Left lobe of liver (tissue), 2 donors: ENCODE data around the gene PAIP2. TPM values are rescaled to one million over a fixed set of nuclear protein-coding genes. Genes with fewer than 3 reads are reported as not detected.
A peak's percentile ranks its signal among the peaks of the same experiment; 100 is the strongest.
"Not testable (repeated sequence)": the region's sequence is repeated elsewhere in the genome, so short reads cannot be mapped to it uniquely, and the experiment has no call there.

Experiments
- ATAC-seq: fragments of 200-7000 bp; cut with Tn5 transposase; one replicate; pipeline ENCODE4 v1.9.1; 2020; ENCODE audit warnings: mild to moderate bottlenecking, moderate library complexity
- DNase-seq: peaks from one replicate; pipeline ENCODE4 v3.0.0-alpha.2; 2020; ENCODE audit warnings: low spot score
- total RNA-seq: library from RNA; stranded (reverse); gene quantifications from one replicate; pipeline ENCODE4 v1.2.1, GENCODE V29; 2021
- donor health status: DM: no; HTN: no; CAD: no; lungs with moderate emphysema.
- donor health status: DM: no; HTN: yes; CAD: no.

The PAIP2 gene, protein sequence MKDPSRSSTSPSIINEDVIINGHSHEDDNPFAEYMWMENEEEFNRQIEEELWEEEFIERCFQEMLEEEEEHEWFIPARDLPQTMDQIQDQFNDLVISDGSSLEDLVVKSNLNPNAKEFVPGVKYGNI
- 31.6 TPM for total RNA-seq

DNA sequence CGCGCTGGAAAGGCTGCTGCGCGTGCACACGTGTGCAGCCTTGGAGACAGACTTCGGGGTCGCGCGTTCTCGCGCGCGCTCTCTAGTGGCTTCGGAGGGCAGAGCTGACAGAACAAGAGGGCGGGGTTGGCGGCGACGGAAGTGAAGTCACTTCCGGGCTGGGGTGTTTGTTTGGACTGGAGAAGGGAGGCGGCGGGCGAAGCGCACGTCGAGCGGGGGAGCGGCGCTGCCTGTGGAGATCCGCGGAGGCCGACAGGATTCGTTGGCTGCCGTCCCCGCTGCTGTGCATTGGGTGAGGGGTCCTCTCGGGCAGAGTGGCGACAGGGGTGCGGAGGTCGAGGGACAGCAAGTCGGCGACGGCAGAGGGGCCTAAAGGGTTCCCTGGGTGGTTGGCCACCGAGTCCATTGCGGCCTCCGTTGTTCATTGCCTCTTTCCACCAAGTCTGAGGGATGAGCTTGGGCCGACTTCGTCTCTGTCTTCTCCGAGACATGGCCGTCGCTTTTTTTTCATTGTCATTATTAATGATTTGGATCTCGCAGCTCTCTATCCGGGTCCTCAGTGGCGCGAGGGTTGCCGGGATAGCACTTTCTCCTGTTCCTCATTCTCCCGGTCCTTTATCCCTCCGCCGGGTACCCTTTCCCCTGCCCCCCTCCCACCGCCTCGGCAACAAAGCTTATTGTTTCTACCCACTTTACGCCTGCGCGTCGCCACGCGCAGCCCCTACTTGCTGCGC, at the start of gene PAIP2:
TSS of gene PAIP2 (plus strand) at position 166 of the 734 bp plus-strand sequence. CDS start 21,931 bp downstream, outside the sequence.
- peak; percentile 97 for DNase-seq
- peak; percentile 98 for ATAC-seq

DNA sequence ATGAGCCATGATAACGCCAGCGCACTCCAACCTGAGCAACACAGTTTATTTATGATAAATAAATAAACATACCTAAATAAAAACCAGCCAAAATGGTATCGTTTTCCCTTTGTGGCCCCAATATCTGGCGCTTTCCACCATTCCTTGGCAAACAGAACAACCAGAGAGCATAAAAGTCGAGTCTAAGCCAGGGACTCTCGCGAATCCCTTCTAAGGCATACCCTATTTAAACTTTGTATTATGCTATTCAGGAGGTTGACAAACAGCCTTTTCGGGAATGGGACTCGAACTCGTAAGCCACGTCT, 48.5 kb upstream of the PAIP2 start:
- ATAC-seq, result no peak
- DNase-seq, result no peak

DNA sequence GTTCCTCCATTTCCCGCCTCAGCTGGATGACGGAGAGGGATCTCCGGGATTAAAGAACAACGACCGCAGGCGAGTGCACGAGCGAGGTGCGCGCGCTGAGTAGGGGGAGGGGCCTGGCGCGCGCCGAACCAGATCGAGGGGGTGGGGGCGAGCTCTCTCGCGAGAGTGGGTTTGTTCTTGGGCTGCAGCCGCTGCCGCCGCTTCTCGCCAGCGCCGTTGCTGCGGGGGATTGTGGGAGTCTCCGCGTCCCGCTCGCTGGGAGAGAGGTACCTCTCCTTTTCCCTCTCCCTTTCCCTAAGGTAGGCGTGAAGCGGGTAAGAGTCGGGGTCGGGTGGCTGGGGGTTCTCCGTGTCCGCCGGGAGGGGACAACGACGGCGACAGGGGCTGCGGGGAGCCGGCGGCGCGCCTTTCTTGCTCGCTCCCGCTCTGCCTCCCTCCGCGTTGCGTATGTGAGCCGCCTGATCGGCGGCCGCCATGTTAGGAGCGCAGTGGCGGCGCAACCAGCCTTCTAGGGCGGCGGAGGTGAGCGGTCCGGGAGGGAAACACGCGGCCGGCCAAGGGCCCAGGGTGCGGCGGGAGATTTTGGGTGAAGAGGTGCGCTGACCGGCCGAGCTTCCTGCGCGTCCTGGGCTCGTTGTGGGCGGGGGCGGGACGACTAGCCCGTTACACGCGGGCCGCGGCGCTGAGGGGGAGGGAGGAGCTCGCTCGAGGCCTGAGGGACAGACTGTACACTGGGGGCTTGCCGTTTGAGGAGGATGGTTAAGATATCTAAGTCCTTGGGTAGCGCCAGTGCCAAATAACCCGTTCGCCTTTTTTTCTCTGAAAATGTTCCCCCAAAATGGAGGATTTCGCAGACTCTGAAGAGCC, 47.9 kb upstream of the PAIP2 start, which contains the start of gene MATR3:
TSS of gene MATR3 (plus strand) at position 234 of the 867 bp plus-strand sequence. CDS start 13,676 bp downstream, outside the sequence.
- peak; percentile 95 for DNase-seq
- peak; percentile 93 for ATAC-seq

DNA sequence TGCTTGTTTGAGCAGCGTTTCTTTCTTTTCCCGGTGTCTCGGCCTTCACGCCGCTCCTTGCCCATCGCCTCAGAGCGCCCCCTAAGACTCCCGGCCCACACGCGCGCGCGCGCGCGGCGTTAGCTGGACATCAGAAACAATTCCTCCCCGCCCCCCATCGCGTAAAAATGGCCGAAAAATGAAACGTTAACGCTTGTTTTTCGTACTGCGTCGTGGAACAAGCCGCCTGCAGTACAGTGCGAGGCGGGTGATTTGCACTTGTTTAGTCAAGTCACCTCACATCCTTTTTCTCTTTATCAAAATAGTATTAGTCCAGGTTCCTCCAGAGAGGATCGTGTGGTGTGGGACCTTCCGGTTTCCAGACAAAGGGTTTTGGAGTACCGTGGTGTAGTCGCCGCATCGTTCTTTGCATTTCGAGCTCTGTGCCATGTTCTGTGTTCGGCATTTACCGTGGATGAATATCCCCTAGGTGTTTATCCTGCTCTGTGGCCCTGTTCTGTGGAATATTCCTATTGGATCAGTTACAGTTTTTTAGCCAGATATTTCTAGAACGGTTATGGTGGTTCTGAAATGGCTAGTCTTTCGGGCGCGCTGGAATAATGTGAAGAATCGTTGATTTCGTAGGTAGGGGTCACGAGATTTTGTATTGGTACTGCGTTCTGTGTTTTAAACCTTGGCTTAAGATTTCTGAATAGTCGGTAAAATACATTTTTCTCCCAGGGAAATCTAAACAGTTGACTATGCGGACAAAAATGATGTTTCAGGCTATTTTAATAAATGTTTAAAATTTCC, 47.1 kb upstream of the PAIP2 start:
- ATAC-seq (peak; percentile 61), DNase-seq (peak; percentile 74)

DNA sequence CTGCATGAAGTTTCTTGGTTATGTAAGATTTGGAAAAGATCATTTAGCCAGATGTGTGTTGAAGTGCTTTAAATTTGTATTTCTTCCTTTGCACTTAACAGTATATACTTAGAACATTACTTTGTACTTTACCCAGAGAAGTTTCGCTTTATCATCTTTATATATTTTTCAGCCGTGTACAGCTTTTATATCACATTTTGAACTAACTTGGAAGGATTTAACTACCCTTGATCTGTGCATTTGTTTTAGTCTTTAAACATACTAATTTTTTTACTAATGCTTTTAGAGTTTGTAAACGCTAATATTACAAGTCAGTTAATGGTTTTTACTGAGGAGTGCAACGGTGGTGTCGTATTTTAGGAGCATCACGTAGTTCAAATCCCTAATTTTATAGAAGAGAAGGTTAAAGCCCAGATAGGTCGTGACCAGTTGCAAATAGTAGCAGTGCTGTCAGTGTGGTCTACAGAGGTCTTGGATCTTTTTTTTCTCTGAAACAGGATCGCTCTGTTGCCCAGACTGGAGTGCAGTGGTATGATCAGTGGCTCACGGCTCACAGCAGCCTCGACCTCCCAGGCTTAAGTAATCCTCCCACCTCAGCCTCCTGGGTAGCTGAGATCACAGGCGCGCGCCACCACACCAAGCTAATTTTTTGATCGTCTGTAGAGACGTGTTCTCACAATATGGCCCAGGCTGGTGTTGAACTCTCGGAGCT, 46.2 kb upstream of the PAIP2 start:
- ATAC-seq, result no peak
- no peak for DNase-seq

DNA sequence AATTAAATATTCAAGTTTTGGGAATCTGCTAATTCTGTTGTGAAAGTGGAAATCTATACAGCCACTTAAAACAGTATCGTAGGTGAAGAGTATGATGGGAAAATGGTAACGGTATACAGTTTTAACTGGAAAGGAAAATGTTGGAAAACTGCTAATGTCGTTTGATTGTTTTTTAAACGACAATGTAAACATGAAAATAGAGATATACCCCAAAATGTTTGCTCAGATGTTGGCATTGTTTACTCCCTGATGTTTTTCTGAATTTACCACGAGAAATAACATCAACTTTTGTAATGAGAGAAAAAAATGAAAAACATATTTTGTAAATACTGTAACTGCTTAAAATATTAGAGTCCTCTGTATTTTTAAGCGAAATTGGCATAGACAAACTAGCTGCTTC, 45.5 kb upstream of the PAIP2 start:
- DNase-seq (no peak), ATAC-seq (no peak)

DNA sequence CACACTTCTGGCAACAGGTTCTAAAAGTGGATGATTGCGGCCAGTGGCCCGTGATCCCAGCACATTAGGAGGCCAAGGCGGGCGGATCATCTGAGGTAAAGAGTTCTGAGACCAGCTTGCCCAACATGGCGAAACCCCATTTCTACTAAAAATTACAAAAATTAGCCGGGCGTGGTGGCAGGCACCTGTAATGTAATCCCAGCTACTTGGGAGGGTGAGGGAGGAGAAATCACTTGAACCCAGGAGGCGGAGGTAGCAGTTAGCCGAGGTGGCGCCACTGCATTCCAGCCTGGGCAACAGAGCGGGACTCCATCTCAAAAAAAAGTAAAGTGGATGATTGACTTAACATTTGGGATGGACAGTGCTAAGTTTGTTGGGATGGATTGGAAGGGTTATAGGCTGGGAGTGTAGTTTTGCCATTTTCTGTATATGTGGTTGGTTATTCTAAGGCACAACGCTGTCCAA, 44.8 kb upstream of the PAIP2 start:
- ATAC-seq (no peak), DNase-seq (no peak)

DNA sequence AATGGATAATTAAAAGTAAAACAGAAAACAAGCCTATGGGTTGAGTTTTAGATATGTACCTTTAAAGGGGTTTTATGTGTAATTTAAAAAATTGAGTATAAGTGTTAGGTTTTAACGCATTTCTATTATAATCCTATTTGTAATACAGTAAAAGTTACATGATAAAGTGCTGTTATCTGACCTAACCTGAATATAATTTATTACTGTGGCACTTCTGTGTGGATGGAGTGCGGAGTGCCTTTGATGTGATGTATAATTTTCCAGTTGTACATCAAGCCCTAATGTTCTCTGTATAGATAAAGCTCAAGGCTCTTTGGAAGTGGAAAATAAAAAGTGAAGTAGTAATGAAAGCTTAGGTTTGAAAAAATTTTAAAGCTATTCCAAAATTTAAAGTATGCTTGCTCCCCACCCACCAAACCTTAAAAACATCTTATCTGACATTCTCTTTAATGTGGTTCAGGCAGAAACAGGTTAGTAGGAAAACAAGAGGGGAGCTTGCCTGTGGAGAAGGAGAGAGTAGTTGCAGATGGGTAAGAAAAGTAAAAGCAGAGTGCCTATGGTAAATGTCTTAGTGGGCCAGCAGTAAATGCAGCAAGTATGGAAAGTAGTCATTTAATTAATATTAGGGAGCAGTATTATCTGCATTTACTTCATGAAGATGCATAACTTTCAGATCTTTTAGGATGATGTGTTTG, 44.1 kb upstream of the PAIP2 start:
- ATAC-seq (no peak), DNase-seq (no peak)

DNA sequence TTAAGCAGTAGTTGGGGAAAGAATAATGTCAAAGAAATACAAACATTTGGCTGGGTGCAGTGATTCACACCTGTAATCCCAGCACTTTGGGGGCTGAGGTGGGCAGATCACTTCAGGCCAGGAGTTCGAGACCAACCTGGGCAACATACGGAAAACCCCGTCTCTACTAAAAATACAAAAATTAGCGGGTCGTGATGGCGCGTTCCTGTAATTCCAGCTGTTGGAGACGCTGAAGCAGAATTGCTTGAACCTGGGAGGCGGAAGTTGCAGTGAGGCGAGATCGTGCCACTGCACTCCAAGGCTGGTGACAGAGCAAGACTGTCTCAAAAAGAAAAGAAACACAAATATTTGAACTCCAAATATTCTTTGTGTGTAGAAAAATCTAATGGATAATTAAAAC, 43.4 kb upstream of the PAIP2 start:
- ATAC-seq (no peak), DNase-seq (no peak)

DNA sequence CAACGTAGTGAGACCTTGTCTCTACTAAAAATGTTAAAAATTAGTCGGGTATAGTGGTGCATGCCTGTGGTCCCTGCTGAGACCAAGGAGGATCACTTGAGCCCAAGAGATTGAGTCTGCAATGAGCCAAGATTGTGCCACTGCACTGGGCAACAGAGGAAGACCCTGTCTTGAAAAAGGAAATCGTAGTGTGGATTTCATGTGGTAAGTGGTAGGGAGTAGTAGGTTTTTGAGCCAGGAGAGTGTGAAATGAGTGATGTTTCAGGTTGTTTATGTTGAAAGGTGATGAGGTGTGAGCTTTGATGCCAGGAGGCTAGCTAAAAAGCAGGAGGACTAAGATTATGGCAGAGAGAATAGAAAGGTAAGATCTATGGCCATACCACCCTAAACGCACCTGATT, 42.2 kb upstream of the PAIP2 start:
- DNase-seq (no peak), ATAC-seq (no peak)

DNA sequence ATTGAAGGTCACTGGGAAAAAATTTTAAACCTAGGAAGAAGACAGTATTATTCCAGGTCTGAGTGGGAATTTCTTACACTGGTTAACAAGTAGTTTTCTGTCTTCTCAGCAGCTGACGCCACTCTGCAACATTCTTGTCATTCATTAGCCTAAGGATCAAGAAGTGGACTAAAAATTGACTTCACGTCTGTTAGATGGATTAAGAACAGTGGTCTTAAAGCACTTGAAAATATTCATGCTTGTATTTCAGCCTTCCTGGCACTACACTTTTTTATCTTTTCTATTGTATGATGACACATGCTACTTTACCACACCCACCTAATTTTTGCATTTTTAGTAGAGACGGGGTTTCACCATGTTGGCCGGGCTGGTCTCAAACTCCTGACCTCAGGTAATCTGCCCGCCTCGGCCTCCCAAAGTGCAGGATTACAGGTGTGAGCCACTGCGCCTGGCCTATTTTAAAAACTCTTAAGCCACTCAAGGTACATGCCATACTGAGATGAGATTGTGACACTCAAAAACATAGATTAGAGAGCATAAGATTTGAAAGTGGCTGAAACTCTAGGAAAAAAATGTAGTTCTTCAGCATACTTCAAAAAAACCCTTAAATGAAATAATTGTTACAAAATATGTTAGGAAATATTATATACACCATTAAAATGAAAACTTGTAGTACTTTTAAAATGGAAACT, 39.7 kb upstream of the PAIP2 start:
- no peak for DNase-seq
- no peak for ATAC-seq

DNA sequence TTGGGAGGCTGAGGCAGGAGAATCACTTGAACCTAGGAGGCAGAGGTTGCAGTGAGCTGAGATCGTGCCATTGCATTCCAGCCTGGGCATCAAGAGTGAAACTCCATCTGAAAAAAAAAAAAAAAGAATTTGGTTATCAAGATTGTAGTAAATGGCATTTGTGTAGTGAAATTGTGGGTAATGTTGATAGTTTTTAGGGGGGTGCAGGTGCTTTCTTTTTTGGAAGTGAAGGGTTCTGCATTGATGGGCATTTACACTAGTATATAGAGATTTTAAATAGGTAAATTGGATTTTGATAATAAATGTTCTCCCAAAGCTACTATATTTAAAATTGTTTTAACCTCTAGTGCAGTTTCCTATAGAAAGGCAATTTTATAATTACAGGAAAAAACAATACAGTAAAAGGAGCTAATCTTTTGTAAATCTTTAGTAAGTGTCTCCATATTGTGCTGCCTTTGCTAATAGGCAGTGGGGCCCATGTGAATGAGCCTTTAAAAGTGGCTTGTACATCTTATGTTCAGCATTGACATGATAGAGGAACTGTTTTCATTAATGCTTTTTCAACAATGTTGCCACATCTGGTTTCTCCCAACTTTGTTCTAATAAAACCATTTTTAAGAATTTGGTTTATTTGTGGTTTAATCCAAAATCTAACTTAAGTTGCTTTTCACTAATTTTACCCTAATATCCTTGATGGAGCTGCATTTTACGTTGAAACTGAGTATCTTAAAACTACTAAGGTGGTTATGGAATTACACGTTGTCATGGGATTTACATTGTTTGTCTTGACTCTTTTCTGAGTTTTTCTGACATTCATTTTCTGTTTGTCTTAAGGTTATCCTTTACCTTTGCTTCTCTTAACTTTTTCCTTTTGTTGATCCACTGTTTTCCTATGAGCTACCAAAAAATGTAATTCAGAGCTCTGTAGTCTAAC, 37.0 kb upstream of the PAIP2 start:
- no peak for DNase-seq
- no peak for ATAC-seq

DNA sequence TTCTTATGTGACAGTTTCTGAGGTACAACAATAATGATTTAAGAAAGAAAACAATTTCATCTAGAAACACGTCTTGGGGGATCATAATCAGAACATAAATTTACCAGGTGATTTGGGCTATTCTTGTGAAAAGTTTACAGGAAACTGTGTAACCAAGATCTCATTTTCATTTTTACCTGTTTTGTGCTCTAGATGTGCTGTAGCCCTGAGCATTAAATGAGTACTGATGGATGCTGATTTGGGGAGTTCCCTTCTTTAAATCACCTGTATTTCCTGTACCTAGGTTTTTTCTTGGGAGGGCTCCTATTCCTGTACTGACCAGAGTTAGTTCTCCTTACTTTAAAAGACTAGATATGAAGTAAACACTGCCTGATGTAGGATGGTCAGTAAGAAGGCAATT, 35.5 kb upstream of the PAIP2 start:
- no peak for ATAC-seq
- DNase-seq, result no peak

DNA sequence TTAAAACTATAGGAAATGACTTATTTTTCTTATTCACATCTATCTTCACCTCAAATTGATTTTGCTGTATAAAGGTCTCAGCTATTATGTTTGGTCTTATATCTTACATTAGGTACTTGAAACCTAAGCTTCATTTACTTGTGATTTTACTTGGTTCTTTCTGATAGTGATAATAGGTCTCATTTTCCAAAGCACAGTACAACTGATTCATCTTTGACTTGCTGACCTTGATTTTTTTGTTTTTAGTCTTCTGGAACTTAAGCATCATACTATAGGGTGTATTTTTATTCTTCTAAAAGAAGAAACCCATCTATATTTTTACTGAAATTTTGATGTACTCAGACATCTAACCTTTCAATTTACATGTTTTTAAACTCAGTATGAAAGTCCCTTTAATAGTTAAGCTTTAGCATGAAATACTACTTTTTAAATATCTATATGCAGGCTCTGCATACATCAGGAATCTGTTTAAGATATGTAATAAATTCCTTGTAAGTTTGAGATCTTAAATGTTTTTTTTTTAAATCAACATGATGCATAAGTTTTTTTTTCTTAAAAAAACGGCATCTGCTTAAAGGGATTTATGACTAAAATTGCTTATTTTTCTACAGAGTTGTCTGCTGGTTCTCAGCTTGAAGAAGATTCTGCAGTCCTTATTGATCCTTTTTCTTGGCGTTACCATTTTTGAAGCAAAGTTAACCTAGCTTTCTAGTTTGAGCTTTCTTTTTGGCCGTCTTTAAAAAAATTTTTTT, 34.9 kb upstream of the PAIP2 start:
- no peak for DNase-seq

DNA sequence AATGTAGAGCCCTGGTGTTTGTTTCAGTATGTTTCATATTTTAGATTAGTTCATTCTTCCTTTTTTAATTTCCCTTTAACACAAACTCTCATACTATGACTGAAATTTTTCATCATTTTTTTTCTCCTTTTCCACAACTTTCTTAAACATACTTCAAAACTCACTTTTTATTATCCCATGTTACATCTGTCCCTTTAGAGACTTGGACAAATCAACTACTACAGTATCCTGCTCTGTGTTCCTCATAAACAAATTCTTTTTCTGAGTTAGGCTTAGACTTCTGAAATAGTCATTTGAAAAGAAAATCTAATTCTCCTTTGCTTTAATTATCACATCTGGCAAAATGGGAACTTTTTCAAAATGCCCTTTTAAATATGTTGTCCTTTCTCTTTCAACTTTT, 32.9 kb upstream of the PAIP2 start:
- no peak for ATAC-seq

More for the DNA sequence above, 34.9 kb upstream of the PAIP2 start:
- no peak for ATAC-seq

DNA sequence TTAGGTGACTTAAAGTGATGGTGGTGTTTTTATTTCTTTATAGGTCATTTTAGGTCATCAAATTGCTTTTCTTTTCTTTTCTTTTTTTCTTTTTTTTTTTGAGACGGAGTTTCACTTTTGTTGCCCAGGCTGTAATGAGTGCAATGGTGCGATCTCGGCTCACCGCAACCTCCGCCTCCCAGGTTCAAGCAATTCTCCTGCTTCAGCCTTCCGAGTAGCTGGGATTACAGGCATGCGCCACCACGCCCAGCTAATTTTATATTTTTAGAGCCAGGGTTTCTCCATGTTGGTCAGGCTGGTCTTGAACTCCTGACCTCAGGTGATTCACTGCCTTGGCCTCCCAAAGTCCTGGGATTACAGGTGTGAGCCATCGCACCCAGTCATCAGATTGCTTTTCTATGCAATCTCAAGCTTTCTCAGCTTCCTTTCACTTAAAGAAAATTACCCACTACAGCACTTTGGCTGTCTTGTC, 30.9 kb upstream of the PAIP2 start:
- DNase-seq, ATAC-seq: not testable (repeated sequence)

More for the DNA sequence above, 32.9 kb upstream of the PAIP2 start:
- no peak for DNase-seq

DNA sequence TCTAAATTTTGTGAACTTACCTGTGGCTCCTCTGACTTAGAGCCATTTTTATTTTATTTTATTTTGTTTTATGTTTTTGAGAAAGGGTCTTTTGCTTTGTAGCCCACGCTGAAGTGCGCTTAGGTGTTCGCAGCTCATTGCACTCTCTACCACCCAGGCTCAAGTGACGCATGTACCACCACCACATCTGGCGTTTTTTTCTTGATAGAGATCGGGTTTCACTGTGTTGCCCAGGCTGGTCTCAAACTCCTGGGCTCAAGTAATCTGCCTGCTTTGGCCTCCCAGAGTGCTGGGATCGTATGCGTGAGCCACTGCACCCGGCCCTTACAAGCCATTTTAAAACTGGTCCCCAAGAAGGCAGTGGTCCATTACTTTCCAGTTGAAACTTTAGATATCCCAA, 29.6 kb upstream of the PAIP2 start:
- DNase-seq, result no peak
- no peak for ATAC-seq
